A549 (cell line): ENCODE data around the gene SYNPO2. TPM values are rescaled to one million over a fixed set of nuclear protein-coding genes. Genes with fewer than 3 reads are reported as not detected.
A peak's percentile ranks its signal among the peaks of the same experiment; 100 is the strongest.

Experiments used
- ATAC-seq, 2 experiments: fragments of 200-7000 bp in 1 of 2; fragments of >200 bp in 1 of 2; cut with Nextera tagmentation in 1 of 2; cut with Tn5 transposase in 1 of 2; 3 replicates each; pipeline versions ENCODE4 v1.8.0 to v1.9.1; 2018 to 2020; ENCODE audit warnings: mild to moderate bottlenecking in 1 of 2, moderate library complexity in 1 of 2
- CTCF ChIA-PET: fragments of 300-600 bp; sonication (Branson Sonifier 250); formaldehyde crosslinking; extraction: SDS; loops from one replicate; lab custom pipeline; 2021; ENCODE audit warnings: antibody characterized with exemption, inconsistent platforms; lab: Yijun Ruan, JAX
- POLR2A ChIA-PET: fragments of 350-600 bp; formaldehyde crosslinking; extraction: SDS; loops from one replicate; lab custom pipeline; 2021; ENCODE audit warnings: antibody characterized with exemption, inconsistent platforms; lab: Yijun Ruan, JAX
- DNase-seq, 2 experiments: peaks; one replicate each; pipeline versions ENCODE4 v3.0.0 to v3.0.0-alpha.2; 2011 to 2016; ENCODE audit warnings: low read depth in 1 of 2, low spot score in 1 of 2
- FAIRE-seq: peaks from 2 replicates; lab custom pipeline; 2011; peaks lifted over from hg19 to GRCh38; lab: Jason Lieb, UNC
- H3K27ac ChIP-seq, 2 experiments: fragments of >200 bp; sonication (Bioruptor Twin); formaldehyde crosslinking; 3 replicates each; pipeline ENCODE4 v1.5.1; 2016 to 2017
- H3K4me1 ChIP-seq: fragments of >200 bp; sonication (Bioruptor Twin); formaldehyde crosslinking; 3 replicates; pipeline ENCODE4 v1.6.1; 2016
- H3K4me2 ChIP-seq: fragments of >200 bp; sonication (Bioruptor Twin); formaldehyde crosslinking; 3 replicates; pipeline ENCODE4 v1.6.1; 2016
- H3K4me3 ChIP-seq: fragments of >200 bp; sonication (Bioruptor Twin); formaldehyde crosslinking; 3 replicates; pipeline ENCODE4 v1.5.1; 2016
- H3K9me3 ChIP-seq: fragments of >200 bp; sonication (Bioruptor Twin); formaldehyde crosslinking; 3 replicates; pipeline ENCODE4 v1.6.1; 2016
- BHLHE40 ChIP-seq: IDR thresholded peaks from 2 replicates; pipeline ENCODE4 v1.6.1; 2012; ENCODE audit warnings: low read depth, low read length, inconsistent platforms
- CBX2 ChIP-seq: fragments of 200-600 bp; sonication (generic); IDR thresholded peaks from 2 replicates; pipeline ENCODE4 v1.6.1; 2016; ENCODE audit warnings: low read depth, mild to moderate bottlenecking, borderline replicate concordance
- ESRRA ChIP-seq: fragments of 150-350 bp; IDR thresholded peaks from 2 replicates; pipeline ENCODE4 v1.6.1; 2014; ENCODE audit warnings: mild to moderate bottlenecking, low read length, borderline replicate concordance
- FOSL2 ChIP-seq, 2 experiments: fragments of 450-650 bp in 1 of 2; fragments of >200 bp in 1 of 2; sonication (Bioruptor Twin) in 1 of 2; formaldehyde crosslinking; IDR thresholded peaks; 2 replicates each; pipeline versions ENCODE4 v1.5.0 to v1.6.1; 2016 to 2020; ENCODE audit warnings: mild to moderate bottlenecking in 1 of 2, moderate library complexity in 1 of 2
- GATA3 ChIP-seq: IDR thresholded peaks from 2 replicates; pipeline ENCODE4 v1.6.1; 2012; ENCODE audit warnings: borderline replicate concordance
- HEYL ChIP-seq: fragments of 250-450 bp; sonication (Bioruptor Pico); IDR thresholded peaks from 2 replicates; pipeline ENCODE4 v1.8.0; 2021; ENCODE audit warnings: mild to moderate bottlenecking, moderate library complexity
- HOXA7 ChIP-seq: fragments of 250-450 bp; sonication (Bioruptor Pico); IDR thresholded peaks from 2 replicates; pipeline ENCODE4 v1.5.0; 2020; ENCODE audit warnings: mild to moderate bottlenecking, moderate library complexity
- JUNB ChIP-seq: fragments of >200 bp; sonication (Bioruptor Twin); formaldehyde crosslinking; IDR thresholded peaks from 2 replicates; pipeline ENCODE4 v1.6.1; 2016
- KDM5A ChIP-seq: fragments of 200-600 bp; sonication (generic); IDR thresholded peaks from 2 replicates; pipeline ENCODE4 v1.6.1; 2016; ENCODE audit warnings: antibody characterized with exemption, mild to moderate bottlenecking
- MAFK ChIP-seq: fragments of 450-650 bp; IDR thresholded peaks from 2 replicates; pipeline ENCODE4 v1.6.1; 2014; ENCODE audit not compliant: partially characterized antibody
- MAZ ChIP-seq: fragments of 150-350 bp; IDR thresholded peaks from 2 replicates; pipeline ENCODE4 v1.6.1; 2014; ENCODE audit warnings: antibody characterized with exemption, low read depth, low read length, borderline replicate concordance
- POLR2AphosphoS2 ChIP-seq: conservative IDR thresholded peaks from 2 replicates; pipeline ENCODE4 v1.6.1; 2012; ENCODE audit warnings: low read length, improper control_type of control experiment, inconsistent platforms
- RARB ChIP-seq: fragments of 250-450 bp; sonication (Bioruptor Pico); IDR thresholded peaks from 2 replicates; pipeline ENCODE4 v1.8.0; 2021; ENCODE audit warnings: mild to moderate bottlenecking, moderate library complexity
- RCOR1 ChIP-seq: fragments of 150-350 bp; IDR thresholded peaks from 2 replicates; pipeline ENCODE4 v1.6.1; 2014; ENCODE audit warnings: antibody characterized with exemption, low read length, low read depth
- SREBF2 ChIP-seq: fragments of 450-650 bp; IDR thresholded peaks from 2 replicates; pipeline ENCODE4 v1.6.1; 2014; ENCODE audit warnings: mild to moderate bottlenecking, moderate library complexity
- TFCP2L1 ChIP-seq: fragments of 250-450 bp; sonication (Bioruptor Pico); IDR thresholded peaks from 2 replicates; pipeline ENCODE4 v1.5.0; 2021; ENCODE audit warnings: mild to moderate bottlenecking
- TP53 ChIP-seq: fragments of 250-450 bp; sonication (Bioruptor Pico); IDR thresholded peaks from 2 replicates; pipeline ENCODE4 v1.5.0; 2021; ENCODE audit warnings: mild to moderate bottlenecking, moderate library complexity
- ZFP36 ChIP-seq: fragments of 450-650 bp; IDR thresholded peaks from 2 replicates; pipeline ENCODE4 v1.6.1; 2014; ENCODE audit warnings: borderline replicate concordance; ENCODE audit not compliant: partially characterized antibody
- ZNF302 ChIP-seq: fragments of 250-450 bp; sonication (Bioruptor Pico); IDR thresholded peaks from 2 replicates; pipeline ENCODE4 v1.9.0; 2021; ENCODE audit warnings: inconsistent platforms, mild to moderate bottlenecking, moderate library complexity
- ZSCAN20 ChIP-seq: fragments of 250-450 bp; sonication (Bioruptor Pico); IDR thresholded peaks from 2 replicates; pipeline ENCODE4 v1.8.0; 2022; ENCODE audit warnings: mild to moderate bottlenecking, moderate library complexity
- WGBS: methylation state at CpG from one replicate; pipeline ENCODE4 v1.1.6; 2017; ENCODE audit errors: missing lambda C conversion rate; 5-methylcytosine and 5-hydroxymethylcytosine counted together
- polyA plus RNA-seq, 4 experiments: library from polyadenylated mRNA; depleted of rRNA in 3 of 4; stranded (reverse); fragments of >200 nt; fragmentation: RNase III in 1 of 4; extraction: RNeasy Plus Mini Kit Qiagen cat#74134 plus additional on column Dnase treatment in 1 of 4; gene quantifications; 2 replicates in 3 of 4; 3 replicates in 1 of 4; pipeline ENCODE4 v1.2.3, GENCODE V29; 2011 to 2017
- TF ChIP-seq, protein P1 (sequence below): fragments of >200 bp; sonication (Bioruptor Twin); formaldehyde crosslinking; IDR thresholded peaks from 3 replicates; pipeline ENCODE4 v1.5.1; 2016
- TF ChIP-seq, protein P2 (sequence below): fragments of >200 bp; sonication (Bioruptor Twin); formaldehyde crosslinking; IDR thresholded peaks from 3 replicates; pipeline ENCODE4 v1.6.1; 2016
- TF ChIP-seq, protein P3 (sequence below): fragments of 200-600 bp; sonication (generic); IDR thresholded peaks from 2 replicates; pipeline ENCODE4 v1.6.1; 2016; ENCODE audit warnings: antibody characterized with exemption, mild to moderate bottlenecking, moderate library complexity
- TF ChIP-seq, protein P4 (sequence below): fragments of 450-650 bp; IDR thresholded peaks from 2 replicates; pipeline ENCODE4 v1.6.1; 2014; ENCODE audit warnings: antibody characterized with exemption
- TF ChIP-seq, protein P5 (sequence below): fragments of >200 bp; sonication (Bioruptor Twin); formaldehyde crosslinking; IDR thresholded peaks from 2 replicates; pipeline ENCODE4 v1.6.1; 2016

SYNPO2 gene
- polyA plus RNA-seq, 2 of the 4 experiments (the other 2 are of a cell fraction), result 2.5 to 8.8 TPM

DNA sequence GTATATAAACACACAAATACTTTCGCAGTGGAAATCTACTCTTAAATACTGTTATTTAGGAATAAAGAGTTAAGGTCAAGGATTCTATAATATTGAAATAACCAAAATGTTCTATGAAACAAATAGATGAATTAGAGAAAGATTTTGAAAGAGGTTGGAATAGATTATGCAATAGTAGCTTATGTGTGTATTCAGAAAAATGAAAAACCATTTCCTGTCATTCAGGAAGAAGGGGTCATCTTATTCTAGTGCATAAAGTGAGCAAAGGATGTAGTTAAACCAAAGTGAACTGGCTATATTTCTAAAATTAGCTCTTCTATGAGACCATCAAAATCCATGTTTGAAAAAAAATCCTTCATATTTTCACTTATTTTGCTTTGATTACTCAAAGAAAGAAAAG is 217.0 kb downstream of the SYNPO2 start:
- Histone ChIP-seq H3K4me3 (no peak overlapping the region), H3K9me3 (0 out of 3 replicates have a peak, but pooled peaks cover 3% of the 10 kb centered on the region), H3K27ac (peak overlapping the region in 1 of 2 experiments; percentile 99; a peak in 3 of 6 replicates)
- WGBS, result 97% methylated on average over 1 of the region's 1 CpG
- CTCF ChIA-PET, result no interaction called here
- DNase-seq (no peak), ATAC-seq (no peak)
- TF ChIP-seq RARB (CRISPR knock-in tag) (no peak), CBX2 (no peak), JUNB (no peak), HEYL (CRISPR knock-in tag) (no peak), HOXA7 (CRISPR knock-in tag) (no peak), FOSL2 (IDR thresholded peaks at IDR 0.05) (no peak), FOSL2 (CRISPR knock-in tag; IDR thresholded peaks at IDR 0.05) (no peak), ZSCAN20 (no peak), KDM5A (no peak), SREBF2 (no peak), MAFK (no peak), POLR2AphosphoS2 (no peak), GATA3 (no peak)
- TF ChIP-seq, protein P1, sequence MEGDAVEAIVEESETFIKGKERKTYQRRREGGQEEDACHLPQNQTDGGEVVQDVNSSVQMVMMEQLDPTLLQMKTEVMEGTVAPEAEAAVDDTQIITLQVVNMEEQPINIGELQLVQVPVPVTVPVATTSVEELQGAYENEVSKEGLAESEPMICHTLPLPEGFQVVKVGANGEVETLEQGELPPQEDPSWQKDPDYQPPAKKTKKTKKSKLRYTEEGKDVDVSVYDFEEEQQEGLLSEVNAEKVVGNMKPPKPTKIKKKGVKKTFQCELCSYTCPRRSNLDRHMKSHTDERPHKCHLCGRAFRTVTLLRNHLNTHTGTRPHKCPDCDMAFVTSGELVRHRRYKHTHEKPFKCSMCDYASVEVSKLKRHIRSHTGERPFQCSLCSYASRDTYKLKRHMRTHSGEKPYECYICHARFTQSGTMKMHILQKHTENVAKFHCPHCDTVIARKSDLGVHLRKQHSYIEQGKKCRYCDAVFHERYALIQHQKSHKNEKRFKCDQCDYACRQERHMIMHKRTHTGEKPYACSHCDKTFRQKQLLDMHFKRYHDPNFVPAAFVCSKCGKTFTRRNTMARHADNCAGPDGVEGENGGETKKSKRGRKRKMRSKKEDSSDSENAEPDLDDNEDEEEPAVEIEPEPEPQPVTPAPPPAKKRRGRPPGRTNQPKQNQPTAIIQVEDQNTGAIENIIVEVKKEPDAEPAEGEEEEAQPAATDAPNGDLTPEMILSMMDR, result no peak
- TF ChIP-seq, protein P2, sequence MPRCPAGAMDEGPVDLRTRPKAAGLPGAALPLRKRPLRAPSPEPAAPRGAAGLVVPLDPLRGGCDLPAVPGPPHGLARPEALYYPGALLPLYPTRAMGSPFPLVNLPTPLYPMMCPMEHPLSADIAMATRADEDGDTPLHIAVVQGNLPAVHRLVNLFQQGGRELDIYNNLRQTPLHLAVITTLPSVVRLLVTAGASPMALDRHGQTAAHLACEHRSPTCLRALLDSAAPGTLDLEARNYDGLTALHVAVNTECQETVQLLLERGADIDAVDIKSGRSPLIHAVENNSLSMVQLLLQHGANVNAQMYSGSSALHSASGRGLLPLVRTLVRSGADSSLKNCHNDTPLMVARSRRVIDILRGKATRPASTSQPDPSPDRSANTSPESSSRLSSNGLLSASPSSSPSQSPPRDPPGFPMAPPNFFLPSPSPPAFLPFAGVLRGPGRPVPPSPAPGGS, result no peak
- TF ChIP-seq, protein P3, sequence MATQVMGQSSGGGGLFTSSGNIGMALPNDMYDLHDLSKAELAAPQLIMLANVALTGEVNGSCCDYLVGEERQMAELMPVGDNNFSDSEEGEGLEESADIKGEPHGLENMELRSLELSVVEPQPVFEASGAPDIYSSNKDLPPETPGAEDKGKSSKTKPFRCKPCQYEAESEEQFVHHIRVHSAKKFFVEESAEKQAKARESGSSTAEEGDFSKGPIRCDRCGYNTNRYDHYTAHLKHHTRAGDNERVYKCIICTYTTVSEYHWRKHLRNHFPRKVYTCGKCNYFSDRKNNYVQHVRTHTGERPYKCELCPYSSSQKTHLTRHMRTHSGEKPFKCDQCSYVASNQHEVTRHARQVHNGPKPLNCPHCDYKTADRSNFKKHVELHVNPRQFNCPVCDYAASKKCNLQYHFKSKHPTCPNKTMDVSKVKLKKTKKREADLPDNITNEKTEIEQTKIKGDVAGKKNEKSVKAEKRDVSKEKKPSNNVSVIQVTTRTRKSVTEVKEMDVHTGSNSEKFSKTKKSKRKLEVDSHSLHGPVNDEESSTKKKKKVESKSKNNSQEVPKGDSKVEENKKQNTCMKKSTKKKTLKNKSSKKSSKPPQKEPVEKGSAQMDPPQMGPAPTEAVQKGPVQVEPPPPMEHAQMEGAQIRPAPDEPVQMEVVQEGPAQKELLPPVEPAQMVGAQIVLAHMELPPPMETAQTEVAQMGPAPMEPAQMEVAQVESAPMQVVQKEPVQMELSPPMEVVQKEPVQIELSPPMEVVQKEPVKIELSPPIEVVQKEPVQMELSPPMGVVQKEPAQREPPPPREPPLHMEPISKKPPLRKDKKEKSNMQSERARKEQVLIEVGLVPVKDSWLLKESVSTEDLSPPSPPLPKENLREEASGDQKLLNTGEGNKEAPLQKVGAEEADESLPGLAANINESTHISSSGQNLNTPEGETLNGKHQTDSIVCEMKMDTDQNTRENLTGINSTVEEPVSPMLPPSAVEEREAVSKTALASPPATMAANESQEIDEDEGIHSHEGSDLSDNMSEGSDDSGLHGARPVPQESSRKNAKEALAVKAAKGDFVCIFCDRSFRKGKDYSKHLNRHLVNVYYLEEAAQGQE, result no peak
- TF ChIP-seq, protein P4, sequence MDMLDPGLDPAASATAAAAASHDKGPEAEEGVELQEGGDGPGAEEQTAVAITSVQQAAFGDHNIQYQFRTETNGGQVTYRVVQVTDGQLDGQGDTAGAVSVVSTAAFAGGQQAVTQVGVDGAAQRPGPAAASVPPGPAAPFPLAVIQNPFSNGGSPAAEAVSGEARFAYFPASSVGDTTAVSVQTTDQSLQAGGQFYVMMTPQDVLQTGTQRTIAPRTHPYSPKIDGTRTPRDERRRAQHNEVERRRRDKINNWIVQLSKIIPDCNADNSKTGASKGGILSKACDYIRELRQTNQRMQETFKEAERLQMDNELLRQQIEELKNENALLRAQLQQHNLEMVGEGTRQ, result no peak
- TF ChIP-seq, all 56 proteins: peak for 0
- FAIRE-seq, result no peak
- POLR2A ChIA-PET, result no interaction called here
- H3K4me2 ChIP-seq, result peak overlapping the region; percentile 2; the same call in 2 of the 3 replicates
- peaks cover 47% of the 10 kb centered on the region for H3K4me1 ChIP-seq

DNA sequence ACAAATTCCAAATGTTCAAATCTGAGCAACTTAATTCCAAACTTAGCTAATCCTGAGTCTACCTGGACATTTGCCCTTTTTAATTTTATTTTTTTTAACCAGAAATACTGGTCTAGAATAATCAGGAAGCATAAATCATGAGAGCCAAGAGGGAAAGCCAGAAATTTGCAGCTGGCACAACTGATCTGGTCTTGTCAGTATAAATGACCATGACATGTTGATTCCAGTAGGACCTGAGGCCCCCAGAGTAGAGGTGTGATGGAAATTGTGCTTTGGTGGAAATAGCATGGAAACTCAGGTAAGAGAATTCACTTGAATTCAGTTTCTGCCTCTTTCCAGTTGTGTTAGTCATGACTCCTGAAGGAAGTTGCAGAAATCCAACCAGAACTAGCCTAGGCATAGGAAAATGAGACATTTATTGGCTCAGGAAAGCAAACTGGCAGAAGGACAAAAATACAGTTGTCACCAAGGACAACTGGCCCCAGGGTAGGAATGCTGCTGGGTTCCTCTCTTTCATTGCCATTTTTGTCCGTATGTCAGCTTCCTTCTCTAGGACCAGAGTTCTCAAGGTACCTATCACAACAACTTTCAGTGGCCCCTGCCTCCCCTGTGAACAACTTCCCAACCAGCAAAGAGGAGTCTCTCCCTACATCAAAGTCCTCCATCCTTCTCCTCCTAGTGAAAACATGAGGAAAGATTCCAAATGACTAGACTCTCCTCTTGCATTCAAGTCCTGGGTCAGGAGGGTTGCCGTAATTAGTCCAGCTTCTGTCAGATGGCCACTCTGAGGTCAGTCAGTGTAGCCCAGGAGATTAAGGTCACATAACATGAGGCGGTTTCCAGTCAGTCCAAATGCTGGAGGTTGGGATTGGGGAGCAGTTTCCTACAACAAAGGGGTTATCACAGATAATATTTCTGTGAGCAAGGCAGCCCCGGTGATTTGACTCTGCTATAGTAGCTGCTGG is 217.7 kb downstream of the SYNPO2 start:
- H3K4me1 ChIP-seq, result peaks cover 41% of the 10 kb centered on the region
- WGBS, result 81% methylated on average over 4 of the region's 4 CpGs
- peak overlapping the region; percentile 2; the same call in 2 of the 3 replicates for H3K4me2 ChIP-seq
- H3K27ac ChIP-seq, result peak overlapping the region; percentile 59 to 84
- 0 out of 3 replicates have a peak, but pooled peaks cover 3% of the 10 kb centered on the region for H3K9me3 ChIP-seq
- ChIA-PET POLR2A (no interaction called here), CTCF (no interaction called here)
- no peak overlapping the region for H3K4me3 ChIP-seq
- ATAC-seq, result no peak
- no peak for DNase-seq
- no peak for FAIRE-seq
- TF ChIP-seq RCOR1 (no peak), TFCP2L1 (no peak), ZFP36 (no peak), BHLHE40 (no peak), TP53 (no peak), ESRRA (no peak), MAZ (no peak), ZNF302 (CRISPR knock-in tag) (no peak), SREBF2 (no peak)
- TF ChIP-seq, protein P5, sequence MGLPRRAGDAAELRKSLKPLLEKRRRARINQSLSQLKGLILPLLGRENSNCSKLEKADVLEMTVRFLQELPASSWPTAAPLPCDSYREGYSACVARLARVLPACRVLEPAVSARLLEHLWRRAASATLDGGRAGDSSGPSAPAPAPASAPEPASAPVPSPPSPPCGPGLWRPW, result no peak
